T-helper 17 cell (primary cell): ENCODE measurements around the gene TNFSF8. TPM values are rescaled to one million over a fixed set of nuclear protein-coding genes. Genes with fewer than 3 reads are reported as not detected.
A peak's percentile ranks its signal among the peaks of the same experiment; 100 is the strongest.

Source experiments
- ATAC-seq: fragments of 150-1000 bp; cut with Tn5 transposase; 2 replicates; pipeline ENCODE4 v1.10.0; 2021; ENCODE audit warnings: mild to moderate bottlenecking, moderate library complexity
- DNase-seq, 3 donors: peaks; one replicate each; pipeline versions ENCODE4 v3.0.0 to v3.0.0-alpha.2; 2020 to 2021
- H3K9me3 ChIP-seq: one replicate; pipeline ENCODE4 v1.7.0; 2013; ENCODE audit warnings: low read length, mild to moderate bottlenecking; ENCODE audit not compliant: control insufficient read depth, poor library complexity, severe bottlenecking
- H3K27ac Mint-ChIP-seq: one replicate; pipeline ENCODE4 v1.8.0; 2022; ENCODE audit warnings: mild to moderate bottlenecking, moderate library complexity, mixed read lengths
- H3K27me3 Mint-ChIP-seq: one replicate; pipeline ENCODE4 v1.8.0; 2022; ENCODE audit warnings: mixed read lengths
- H3K36me3 Mint-ChIP-seq: one replicate; pipeline ENCODE4 v1.8.0; 2022; ENCODE audit warnings: low read depth, mixed read lengths
- H3K4me1 Mint-ChIP-seq: one replicate; pipeline ENCODE4 v1.8.0; 2022; ENCODE audit warnings: mild to moderate bottlenecking, mixed read lengths
- H3K4me3 Mint-ChIP-seq: one replicate; pipeline ENCODE4 v1.8.0; 2022; ENCODE audit warnings: mild to moderate bottlenecking, moderate library complexity, mixed read lengths
- total RNA-seq, 4 donors: library from RNA in 2 of 4; stranded (reverse) in 2 of 4; gene quantifications; one replicate each; pipeline ENCODE4 v1.2.3 and lab custom pipeline; 2022 to 2026

Gene TNFSF8
- total RNA-seq, 2 donors from 2014 or later, result 45.7 to 47.6 TPM

DNA sequence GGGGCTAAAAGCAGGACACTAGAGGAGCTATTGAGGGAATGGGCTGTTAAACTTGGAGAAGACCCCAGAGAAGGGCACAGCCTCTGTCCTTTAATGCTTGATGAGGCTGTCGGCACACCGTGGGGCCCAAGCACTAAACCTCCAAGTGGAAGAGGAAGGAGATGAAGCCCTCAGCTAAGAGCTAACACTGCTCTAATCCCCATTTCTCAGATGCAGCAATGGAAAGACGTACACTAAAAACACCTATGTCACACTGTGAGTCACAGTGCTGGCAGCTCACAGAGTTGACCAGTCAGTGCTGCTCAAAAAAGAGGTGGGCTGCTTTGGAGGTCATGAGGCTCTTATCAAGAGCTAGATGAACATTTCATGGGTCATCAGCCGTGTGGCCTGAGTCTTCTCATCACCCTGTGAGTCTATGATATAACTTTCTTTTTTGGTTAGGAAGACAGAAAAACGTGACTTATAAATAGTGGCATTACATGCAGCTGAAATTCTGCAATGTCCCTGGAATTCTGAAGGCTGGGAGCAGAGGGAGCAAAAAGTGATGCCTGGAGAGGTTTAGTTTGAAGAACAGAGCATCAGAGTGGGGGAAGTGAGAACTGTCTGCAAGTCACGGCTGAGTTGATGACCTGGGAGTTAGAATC is 21.5 kb downstream of the TNFSF8 start:
- no peaks in the 10 kb centered on the region for H3K9me3 ChIP-seq
- Mint-ChIP-seq H3K4me1 (peaks cover 62% of the 10 kb centered on the region), H3K36me3 (peaks cover 5% of the 10 kb centered on the region), H3K27ac (peak overlapping the region; percentile 97), H3K4me3 (peak overlapping the region; percentile 84), H3K27me3 (no peaks in the 10 kb centered on the region)
- DNase-seq (no peak), ATAC-seq (peak; percentile 44)

DNA sequence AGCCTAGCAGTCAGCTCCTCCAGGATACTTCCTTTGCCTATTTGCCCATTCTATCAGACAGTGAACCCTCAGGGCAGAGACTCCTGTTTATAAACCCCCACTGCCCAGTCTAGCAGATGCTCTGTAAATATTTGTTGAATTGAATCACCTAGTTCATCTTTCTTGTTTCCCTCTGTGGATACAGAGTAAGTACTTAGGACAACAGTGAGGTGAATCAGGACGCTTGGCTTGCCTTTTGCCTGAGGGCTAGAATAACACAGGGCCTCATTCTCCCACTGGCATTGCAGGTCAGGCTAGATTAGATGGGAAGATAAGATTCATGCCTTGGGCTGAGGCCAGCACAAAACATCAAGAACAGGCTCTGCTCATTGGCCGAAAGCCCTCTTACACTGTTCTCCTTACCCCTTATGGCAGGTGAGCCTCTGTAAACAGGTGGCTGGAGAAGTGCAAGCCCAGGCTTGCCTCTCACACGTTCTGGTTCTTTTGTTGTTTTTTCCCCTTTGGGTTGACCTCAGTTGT is 22.2 kb downstream of the TNFSF8 start:
- Mint-ChIP-seq H3K4me3 (peak overlapping the region; percentile 84), H3K36me3 (peaks cover 2% of the 10 kb centered on the region), H3K27me3 (no peaks in the 10 kb centered on the region), H3K4me1 (peaks cover 65% of the 10 kb centered on the region), H3K27ac (peak overlapping the region; percentile 97)
- no peaks in the 10 kb centered on the region for H3K9me3 ChIP-seq
- peak; percentile 61 for ATAC-seq
- no peak for DNase-seq

DNA sequence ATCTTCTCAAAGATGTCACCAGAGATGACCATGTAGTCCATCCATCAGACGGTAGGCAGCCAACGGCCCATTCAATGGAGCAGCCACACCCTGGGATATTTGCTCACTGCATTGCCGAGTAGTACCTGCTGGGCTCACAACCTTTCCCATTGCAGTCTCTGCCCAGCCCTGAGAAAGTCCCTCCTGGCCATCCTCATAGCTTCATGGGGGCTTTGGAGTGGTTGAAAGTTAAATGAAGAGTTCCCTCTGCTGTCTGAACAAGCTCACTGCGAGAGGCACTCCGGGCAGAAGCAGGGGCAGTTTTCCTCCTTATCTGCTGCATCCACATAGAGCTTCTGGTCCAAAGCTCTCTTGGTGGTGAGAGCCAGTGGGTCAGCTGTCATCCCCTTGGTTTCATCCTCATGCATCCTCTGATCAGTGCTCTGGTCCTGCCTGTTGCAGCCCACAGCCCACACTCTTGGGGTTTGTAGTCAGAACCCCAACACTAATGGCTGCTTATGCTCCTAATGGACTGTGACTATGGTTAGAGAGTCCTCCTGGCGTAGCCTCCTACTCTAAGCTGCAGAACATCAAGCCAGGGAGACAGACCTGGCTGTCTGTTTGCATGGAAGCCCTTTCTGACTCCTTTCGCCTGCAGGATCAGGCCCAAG is 23.3 kb downstream of the TNFSF8 start:
- Mint-ChIP-seq H3K4me1 (peaks cover 71% of the 10 kb centered on the region), H3K36me3 (peaks cover 2% of the 10 kb centered on the region), H3K27me3 (no peaks in the 10 kb centered on the region), H3K27ac (peak overlapping the region; percentile 97), H3K4me3 (peak overlapping the region; percentile 79)
- H3K9me3 ChIP-seq, result no peaks in the 10 kb centered on the region
- ATAC-seq (peak; percentile 16), DNase-seq (no peak)

DNA sequence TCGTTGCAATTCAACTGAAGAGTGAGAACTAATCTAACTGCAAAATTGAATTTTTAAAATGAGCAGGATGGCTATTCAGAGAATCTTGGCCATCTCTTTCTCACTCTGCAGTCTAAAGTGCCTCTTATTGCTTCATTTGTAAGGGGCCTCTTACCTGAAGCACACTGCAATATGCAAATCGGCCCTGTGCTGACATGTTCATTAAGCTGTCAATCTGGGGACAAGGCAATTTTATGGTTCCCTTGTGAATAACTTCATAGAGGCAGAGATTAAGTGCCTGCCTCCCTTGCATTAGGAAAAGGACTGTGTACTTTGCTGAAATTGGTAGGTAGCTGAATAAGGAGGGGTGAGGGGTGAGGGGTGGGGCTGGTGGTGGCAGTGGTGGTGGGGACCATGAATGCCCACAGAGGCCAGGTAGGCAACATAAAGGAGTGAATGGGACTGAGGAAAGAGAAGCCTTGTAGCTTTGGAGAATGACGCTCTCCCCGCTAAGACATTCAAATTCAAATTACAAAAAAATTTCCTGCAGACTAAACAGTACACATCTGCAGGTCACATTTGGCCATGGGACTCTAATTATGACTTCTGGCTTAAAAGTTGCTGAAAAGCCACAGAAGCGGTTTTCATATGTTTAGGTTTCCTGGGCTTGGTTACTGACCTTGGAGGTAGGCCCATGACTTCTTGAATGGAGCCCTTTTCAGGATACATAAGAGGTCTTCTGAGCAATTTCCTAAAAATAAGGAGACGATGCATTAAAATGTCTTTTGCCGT is 25.0 kb downstream of the TNFSF8 start:
- ATAC-seq (no peak), DNase-seq (no peak)
- peaks cover 76% of the 10 kb centered on the region for H3K4me1 Mint-ChIP-seq
- H3K36me3 Mint-ChIP-seq, result peaks cover 2% of the 10 kb centered on the region
- H3K27ac Mint-ChIP-seq, result no peak overlapping the region
- H3K27me3 Mint-ChIP-seq, result no peaks in the 10 kb centered on the region
- H3K4me3 Mint-ChIP-seq, result no peak overlapping the region
- H3K9me3 ChIP-seq, result no peaks in the 10 kb centered on the region

DNA sequence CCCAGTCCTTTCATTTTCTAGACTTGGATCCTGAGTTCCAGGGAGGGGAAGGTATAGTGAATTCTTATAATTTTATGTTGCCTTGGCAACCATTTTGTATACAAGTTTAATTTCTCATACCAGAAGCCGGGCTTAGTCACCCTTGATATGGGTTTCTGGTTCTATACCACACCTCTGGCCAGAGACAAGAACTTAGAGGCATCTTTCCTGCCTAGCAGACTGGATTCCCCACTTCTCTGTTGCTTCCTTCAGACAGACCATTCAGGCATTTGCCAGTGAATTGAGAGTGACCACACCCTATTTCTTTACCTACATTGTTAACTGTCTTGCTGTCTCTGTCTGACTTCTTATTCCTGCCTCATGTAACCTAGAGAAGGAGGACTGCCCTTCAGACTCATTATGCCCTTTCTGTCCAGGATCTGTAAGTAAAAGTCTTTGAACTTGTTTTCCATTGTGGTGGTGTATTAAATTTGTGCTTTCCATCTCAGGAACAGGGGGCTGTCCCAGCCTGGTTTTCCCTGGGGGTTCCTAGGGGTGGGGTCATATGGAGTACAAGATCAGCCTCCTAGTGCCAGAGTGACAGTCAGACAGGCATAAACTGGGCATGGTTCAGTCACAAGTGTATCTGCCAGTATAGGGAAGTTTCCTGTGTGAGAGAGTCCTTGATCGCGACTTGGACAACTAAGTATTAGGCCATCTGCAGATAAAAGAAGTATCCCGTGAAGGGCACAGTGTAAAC is 27.4 kb downstream of the TNFSF8 start:
- DNase-seq, result peak in 1 of 3 donors; percentile 20
- no peak overlapping the region for H3K27ac Mint-ChIP-seq
- H3K27me3 Mint-ChIP-seq, result no peaks in the 10 kb centered on the region
- H3K9me3 ChIP-seq, result no peaks in the 10 kb centered on the region
- peak overlapping the region; percentile 84 for H3K4me3 Mint-ChIP-seq
- ATAC-seq, result peak; percentile 70
- H3K4me1 Mint-ChIP-seq, result peaks cover 54% of the 10 kb centered on the region
- no peaks in the 10 kb centered on the region for H3K36me3 Mint-ChIP-seq

DNA sequence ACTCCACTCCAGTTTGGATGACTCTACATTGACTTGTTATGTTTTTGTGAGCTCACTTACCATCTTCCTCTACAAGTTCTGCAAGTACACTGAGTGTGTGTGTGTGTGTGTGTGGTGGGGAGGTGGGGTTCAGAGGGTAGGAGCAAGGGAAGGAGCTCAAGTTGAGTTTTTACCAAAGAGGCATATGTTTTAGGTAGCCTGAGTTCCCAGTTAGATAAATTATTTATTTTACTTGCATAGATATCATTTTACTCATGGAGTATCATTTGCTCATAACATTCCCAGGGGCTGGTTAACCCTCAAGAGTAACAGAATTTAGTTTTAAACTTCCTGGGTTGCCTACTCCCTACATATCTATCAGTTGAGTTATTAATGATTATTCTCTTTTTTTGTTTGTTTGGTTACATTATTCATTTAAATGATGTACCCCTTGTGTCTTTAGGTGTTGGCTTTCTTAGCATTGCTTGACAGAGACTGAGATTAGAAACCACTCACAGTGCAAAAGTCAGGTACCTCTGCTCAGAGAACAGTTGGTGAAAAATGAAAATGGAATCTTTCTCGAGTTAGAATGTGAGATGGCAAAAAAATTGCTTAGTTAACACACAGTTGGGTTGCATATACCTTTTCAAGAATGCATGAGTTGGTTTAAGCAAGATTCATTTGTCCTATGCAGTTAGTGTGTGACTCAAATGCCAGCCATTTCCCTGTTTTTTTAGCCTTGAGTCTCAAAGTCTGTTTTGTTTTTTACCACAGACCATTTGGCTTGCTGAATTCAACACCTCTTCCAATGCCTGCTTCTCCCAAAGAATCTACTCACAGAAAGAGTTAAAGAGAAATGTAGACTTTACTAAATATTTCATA is 29.2 kb downstream of the TNFSF8 start:
- ATAC-seq, result no peak
- H3K4me3 Mint-ChIP-seq, result no peak overlapping the region

DNA sequence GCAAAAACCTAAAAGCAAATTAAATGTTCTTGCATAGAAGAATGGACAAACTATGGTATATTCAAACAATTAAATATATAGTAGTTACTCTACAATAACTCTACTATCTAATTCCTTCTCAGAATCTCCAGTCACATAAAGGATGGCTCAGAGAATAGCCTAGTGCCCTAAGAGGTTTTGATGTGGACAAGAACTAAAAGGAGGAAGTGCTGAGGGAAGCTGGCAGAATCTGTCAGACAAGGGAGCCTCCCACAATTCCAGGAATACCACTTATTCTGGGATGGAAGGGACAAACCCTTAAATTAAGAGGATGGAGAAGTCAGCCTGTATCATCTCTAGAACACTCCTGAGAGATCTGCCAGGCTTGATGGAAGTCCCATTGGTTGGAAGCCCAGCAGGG is 30.4 kb downstream of the TNFSF8 start:
- no peaks in the 10 kb centered on the region for H3K27me3 Mint-ChIP-seq
- no peaks in the 10 kb centered on the region for H3K9me3 ChIP-seq
- no peak overlapping the region for H3K4me3 Mint-ChIP-seq
- H3K4me1 Mint-ChIP-seq, result peaks cover 43% of the 10 kb centered on the region
- DNase-seq (no peak), ATAC-seq (no peak)
- H3K36me3 Mint-ChIP-seq, result no peaks in the 10 kb centered on the region
- no peak overlapping the region for H3K27ac Mint-ChIP-seq

More for the DNA sequence above, 29.2 kb downstream of the TNFSF8 start:
- H3K9me3 ChIP-seq, result no peaks in the 10 kb centered on the region
- Mint-ChIP-seq H3K4me1 (peaks cover 40% of the 10 kb centered on the region), H3K27me3 (no peaks in the 10 kb centered on the region), H3K36me3 (no peaks in the 10 kb centered on the region), H3K27ac (no peak overlapping the region)
- DNase-seq, result no peak

DNA sequence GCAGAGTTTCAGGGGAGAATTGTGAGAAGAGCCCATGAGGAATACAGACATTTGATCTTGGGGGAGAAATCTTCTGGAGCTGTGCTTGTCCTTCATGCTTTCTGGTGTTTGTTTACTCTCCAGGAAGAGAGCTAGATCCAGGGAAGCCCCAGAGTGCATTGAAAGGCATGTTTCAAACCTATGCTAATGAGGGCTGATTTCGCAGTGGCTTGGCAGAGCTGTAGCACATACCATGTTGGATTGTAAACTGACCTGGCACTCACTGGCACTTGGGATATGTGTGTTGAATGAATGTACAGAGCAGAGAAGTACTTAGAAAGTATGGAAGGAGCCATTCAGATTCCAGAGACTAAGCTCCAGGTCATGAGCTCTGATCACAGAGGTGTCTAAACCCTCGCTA is 30.9 kb downstream of the TNFSF8 start:
- H3K36me3 Mint-ChIP-seq, result no peaks in the 10 kb centered on the region
- ATAC-seq (no peak), DNase-seq (no peak)
- no peaks in the 10 kb centered on the region for H3K9me3 ChIP-seq
- no peaks in the 10 kb centered on the region for H3K27me3 Mint-ChIP-seq
- H3K4me3 Mint-ChIP-seq, result no peak overlapping the region
- no peak overlapping the region for H3K27ac Mint-ChIP-seq
- peaks cover 42% of the 10 kb centered on the region for H3K4me1 Mint-ChIP-seq

DNA sequence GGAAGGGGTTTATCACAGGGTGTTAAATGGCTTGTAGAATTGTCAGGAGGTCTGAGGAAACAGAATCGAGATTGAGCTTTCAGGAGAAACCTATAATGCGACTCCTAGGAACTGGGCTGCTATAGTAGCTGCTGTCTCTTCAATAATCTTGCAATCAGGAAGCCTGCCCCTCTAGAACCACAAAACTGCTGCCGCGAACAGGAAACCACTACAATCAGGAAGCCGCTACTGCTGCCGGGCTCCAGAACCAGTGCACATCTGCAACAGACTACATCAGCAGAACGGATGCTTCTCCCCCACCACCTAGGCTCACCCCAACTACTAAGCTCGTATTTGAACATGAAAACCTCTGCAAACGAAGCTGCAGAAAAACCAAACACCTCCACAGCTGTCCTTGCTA is 31.6 kb downstream of the TNFSF8 start:
- Mint-ChIP-seq H3K36me3 (no peaks in the 10 kb centered on the region), H3K4me1 (peaks cover 42% of the 10 kb centered on the region), H3K27ac (no peak overlapping the region), H3K4me3 (no peak overlapping the region), H3K27me3 (no peaks in the 10 kb centered on the region)
- ATAC-seq (peak; percentile 92), DNase-seq (peak; percentile 43 to 67 (median 66))
- H3K9me3 ChIP-seq, result no peaks in the 10 kb centered on the region

DNA sequence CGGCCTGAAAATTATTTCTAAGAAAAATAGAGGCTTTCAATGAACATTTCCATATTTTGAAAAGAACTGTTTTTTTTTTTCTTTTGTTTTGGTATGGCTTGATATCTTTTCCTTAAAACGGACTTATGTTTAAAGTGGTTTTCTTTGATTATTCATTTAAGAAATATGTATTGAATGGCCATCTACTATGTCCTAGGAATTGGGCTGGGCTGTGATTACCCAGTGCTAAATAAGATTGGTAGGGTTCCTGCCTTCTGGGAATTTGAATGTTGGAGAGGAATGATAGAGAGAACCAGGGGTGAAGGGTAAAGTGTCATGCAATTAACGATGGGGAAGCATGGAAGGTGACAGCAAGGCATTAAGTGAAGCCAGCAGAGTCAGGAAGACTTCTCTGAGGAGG is 33.2 kb downstream of the TNFSF8 start:
- no peak overlapping the region for H3K27ac Mint-ChIP-seq
- H3K36me3 Mint-ChIP-seq, result no peaks in the 10 kb centered on the region
- no peaks in the 10 kb centered on the region for H3K9me3 ChIP-seq
- ATAC-seq (no peak), DNase-seq (no peak)
- no peak overlapping the region for H3K4me3 Mint-ChIP-seq
- no peaks in the 10 kb centered on the region for H3K27me3 Mint-ChIP-seq
- peaks cover 29% of the 10 kb centered on the region for H3K4me1 Mint-ChIP-seq

DNA sequence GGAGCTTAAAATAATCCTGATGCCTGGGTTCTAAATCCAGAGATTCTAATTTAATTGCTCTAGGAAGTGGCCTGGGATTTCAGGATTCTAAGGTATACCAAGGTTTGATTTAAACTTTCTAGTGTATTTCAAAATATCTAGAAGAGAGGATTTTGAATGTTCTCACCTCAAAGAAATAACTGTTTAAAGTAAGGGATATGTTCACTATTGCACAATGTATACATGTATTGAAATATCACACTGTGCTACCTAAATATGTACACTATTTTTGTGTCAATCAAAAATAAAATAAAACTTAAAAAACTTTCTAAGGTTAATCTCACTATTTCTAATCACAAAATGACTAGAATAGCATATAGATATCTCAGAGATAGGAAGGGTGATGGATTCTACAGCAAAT is 34.0 kb downstream of the TNFSF8 start:
- Mint-ChIP-seq H3K27ac (no peak overlapping the region), H3K4me3 (no peak overlapping the region), H3K36me3 (no peaks in the 10 kb centered on the region), H3K4me1 (peaks cover 29% of the 10 kb centered on the region), H3K27me3 (no peaks in the 10 kb centered on the region)
- DNase-seq (no peak), ATAC-seq (no peak)
- no peaks in the 10 kb centered on the region for H3K9me3 ChIP-seq

DNA sequence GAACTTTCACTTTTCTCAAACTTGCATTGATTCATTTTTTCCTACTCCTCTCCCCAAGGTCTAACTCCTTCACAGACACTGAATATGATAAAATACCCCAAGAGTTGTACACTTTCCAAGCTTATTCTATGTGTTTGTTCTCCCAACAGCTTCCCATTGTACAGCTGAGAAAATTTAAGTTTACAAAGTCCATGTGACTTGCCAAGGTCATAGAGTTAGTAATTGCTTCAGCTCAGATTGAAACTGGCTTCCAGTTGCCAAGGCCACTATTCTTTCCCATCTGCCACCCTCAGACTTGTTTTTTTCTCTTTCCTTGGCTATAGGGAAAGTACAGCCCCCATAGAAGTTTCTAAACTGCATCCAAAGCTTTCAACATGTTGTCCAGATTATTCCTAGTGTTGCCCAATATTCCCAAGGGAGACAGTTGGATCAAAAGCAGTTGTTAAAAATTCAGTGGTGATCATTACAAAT is 34.8 kb downstream of the TNFSF8 start:
- DNase-seq (no peak), ATAC-seq (no peak)
- Mint-ChIP-seq H3K36me3 (no peaks in the 10 kb centered on the region), H3K4me3 (peak overlapping the region; percentile 31), H3K27ac (peak overlapping the region; percentile 29), H3K27me3 (no peaks in the 10 kb centered on the region), H3K4me1 (peaks cover 22% of the 10 kb centered on the region)
- no peaks in the 10 kb centered on the region for H3K9me3 ChIP-seq
